Pancreas (tissue), 10 donors: ENCODE measurements around the gene LAMC2. TPM values are rescaled to one million over a fixed set of nuclear protein-coding genes. Genes with fewer than 3 reads are reported as not detected.

Experiments
- ATAC-seq, 4 donors: fragments of 200-7000 bp; cut with Tn5 transposase; one replicate each; pipeline versions ENCODE4 v1.8.0 to v1.9.1; 2020; ENCODE audit warnings: mild to moderate bottlenecking in 4 of 4, moderate library complexity in 4 of 4
- DNase-seq, 6 donors: peaks; one replicate each; pipeline ENCODE4 v3.0.0-alpha.2; 2020
- FAIRE-seq: peaks from 2 replicates; lab custom pipeline; 2012; peaks lifted over from hg19 to GRCh38; lab: Jason Lieb, UNC
- H3K27ac ChIP-seq, 4 donors: fragments of 200-600 bp; sonication (generic); 1 replicate in 3 of 4; 2 replicates in 1 of 4; pipeline versions ENCODE4 v1.5.0 to v1.8.0; 2020
- H3K27me3 ChIP-seq, 4 donors: fragments of 200-600 bp; one replicate each; pipeline ENCODE4 v1.8.0; 2021
- H3K36me3 ChIP-seq, 3 donors: fragments of 200-600 bp; sonication (generic) in 1 of 3; one replicate each; pipeline versions ENCODE4 v1.5.0 to v1.8.0; 2020 to 2021
- H3K4me1 ChIP-seq, 3 donors: fragments of 200-600 bp; one replicate each; pipeline ENCODE4 v1.8.0; 2021
- H3K4me3 ChIP-seq, 4 donors: fragments of 200-600 bp; sonication (generic) in 2 of 4; one replicate each; pipeline versions ENCODE4 v1.5.0 to v1.8.0; 2020 to 2021
- H3K9me3 ChIP-seq, 4 donors: fragments of 200-600 bp; one replicate each; pipeline ENCODE4 v1.8.0; 2021
- WGBS, 2 donors: extraction: QIAGEN DNeasy Blood & Tissue Kit; methylation state at CpG; one replicate each; pipeline ENCODE4 v1.1.7; 2013; 5-methylcytosine and 5-hydroxymethylcytosine counted together
- intact Hi-C, 3 donors: fragments of 100-400 bp; cut with DNase I; formaldehyde crosslinking; loops; one replicate each; pipeline versions ENCODE4 v1.11.1 to v1.14.2; 2022
- polyA plus RNA-seq, 2 donors: library from polyadenylated mRNA; stranded (reverse); fragments of 200-250 nt; gene quantifications; one replicate each; pipeline ENCODE4 v1.2.3, GENCODE V29; 2013
- total RNA-seq, 6 donors: library from RNA; stranded (reverse); fragmentation: NEBNext Ultra II Directional in 4 of 6; extraction: Animal tissue kit (Norgen Biotek cat#: 25700) in 4 of 6; gene quantifications; one replicate each; pipeline versions ENCODE4 v1.2.1 to v1.2.4, GENCODE V29; 2021 to 2023
- TF ChIP-seq, protein P1 (sequence below), 4 donors: fragments of 200-600 bp; sonication (generic) in 3 of 4; IDR thresholded peaks; one replicate each; pipeline versions ENCODE4 v1.5.0 to v1.8.0; 2021; ENCODE audit warnings: antibody characterized with exemption in 4 of 4
- donor health status: healthy with polysubstance abuse.
- donor health status: DM: no; HTN: no; CAD: no; lungs with moderate emphysema.
- donor health status: DM: no; HTN: no; CAD: no.
- donor health status: control.
- donor health status: control.
- donor health status: Bipolar disorder and iron deficiency.
- donor health status: DM: yes; HTN: yes; CAD: no.
- donor health status: DM: no; HTN: no; CAD: no.
- donor health status: DM: no; HTN: no; CAD: no.
- donor health status: DM: yes; HTN: yes; CAD: no.

Gene LAMC2
- total and polyA plus RNA-seq, 8 donors, result 1.3 to 31.2 (median 2.2) TPM

GRCh38 chr1:183226361-183226760 is 40.3 kb downstream of the LAMC2 start:
- Histone ChIP-seq H3K4me1 (no peaks in the 10 kb centered on the region), H3K36me3 (no peaks in the 10 kb centered on the region), H3K27ac (no peak overlapping the region), H3K9me3 (no peaks in the 10 kb centered on the region), H3K4me3 (no peak overlapping the region), H3K27me3 (no peaks in the 10 kb centered on the region)
- WGBS, 2 donors, result 66 to 82% methylated on average over 4 of the region's 4 CpGs
- TF ChIP-seq, protein P1, sequence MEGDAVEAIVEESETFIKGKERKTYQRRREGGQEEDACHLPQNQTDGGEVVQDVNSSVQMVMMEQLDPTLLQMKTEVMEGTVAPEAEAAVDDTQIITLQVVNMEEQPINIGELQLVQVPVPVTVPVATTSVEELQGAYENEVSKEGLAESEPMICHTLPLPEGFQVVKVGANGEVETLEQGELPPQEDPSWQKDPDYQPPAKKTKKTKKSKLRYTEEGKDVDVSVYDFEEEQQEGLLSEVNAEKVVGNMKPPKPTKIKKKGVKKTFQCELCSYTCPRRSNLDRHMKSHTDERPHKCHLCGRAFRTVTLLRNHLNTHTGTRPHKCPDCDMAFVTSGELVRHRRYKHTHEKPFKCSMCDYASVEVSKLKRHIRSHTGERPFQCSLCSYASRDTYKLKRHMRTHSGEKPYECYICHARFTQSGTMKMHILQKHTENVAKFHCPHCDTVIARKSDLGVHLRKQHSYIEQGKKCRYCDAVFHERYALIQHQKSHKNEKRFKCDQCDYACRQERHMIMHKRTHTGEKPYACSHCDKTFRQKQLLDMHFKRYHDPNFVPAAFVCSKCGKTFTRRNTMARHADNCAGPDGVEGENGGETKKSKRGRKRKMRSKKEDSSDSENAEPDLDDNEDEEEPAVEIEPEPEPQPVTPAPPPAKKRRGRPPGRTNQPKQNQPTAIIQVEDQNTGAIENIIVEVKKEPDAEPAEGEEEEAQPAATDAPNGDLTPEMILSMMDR (IDR thresholded peaks at IDR 0.05), result no peak
- DNase-seq (no peak), FAIRE-seq (no peak), ATAC-seq (no peak)
- intact Hi-C loops, result loop anchor here in 2 of 3 donors (10.0 kb wide), 2 partner anchors 262 to 272 kb away; partner anchors contain the start of gene SHCBP1L (in 1 of the 2)

DNA sequence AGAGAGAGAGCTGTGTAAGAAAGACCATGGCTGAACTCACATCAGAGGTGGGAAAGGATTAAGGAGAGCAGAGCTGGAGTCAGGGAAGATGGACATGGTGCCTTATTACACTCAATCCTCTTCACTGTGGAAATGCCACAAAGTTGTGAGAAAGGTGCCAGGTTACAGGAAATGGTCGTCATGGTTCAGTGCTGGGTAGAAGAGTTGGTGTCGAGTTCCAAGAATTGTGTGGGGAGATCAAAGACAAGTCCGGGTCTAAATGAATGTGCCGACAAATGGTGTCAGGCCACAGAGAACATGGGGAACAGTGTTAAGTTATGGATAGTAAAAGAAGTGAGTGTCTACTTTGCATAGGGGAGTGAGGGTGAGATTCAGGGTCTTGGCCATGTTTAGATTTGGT is 40.9 kb downstream of the LAMC2 start:
- Histone ChIP-seq H3K36me3 (no peaks in the 10 kb centered on the region), H3K4me3 (no peak overlapping the region), H3K4me1 (no peaks in the 10 kb centered on the region), H3K9me3 (no peaks in the 10 kb centered on the region), H3K27me3 (no peaks in the 10 kb centered on the region), H3K27ac (no peak overlapping the region)
- DNase-seq, result no peak
- WGBS, 2 donors, result 67 to 75% methylated on average over 4 of the region's 4 CpGs
- no peak for FAIRE-seq
- ATAC-seq, result no peak
- TF ChIP-seq, protein P1 (IDR thresholded peaks at IDR 0.05), result no peak
- intact Hi-C loops, result loop anchor here in 2 of 3 donors (10.0 kb wide), 2 partner anchors 262 to 272 kb away; partner anchors contain the start of gene SHCBP1L (in 1 of the 2)

DNA sequence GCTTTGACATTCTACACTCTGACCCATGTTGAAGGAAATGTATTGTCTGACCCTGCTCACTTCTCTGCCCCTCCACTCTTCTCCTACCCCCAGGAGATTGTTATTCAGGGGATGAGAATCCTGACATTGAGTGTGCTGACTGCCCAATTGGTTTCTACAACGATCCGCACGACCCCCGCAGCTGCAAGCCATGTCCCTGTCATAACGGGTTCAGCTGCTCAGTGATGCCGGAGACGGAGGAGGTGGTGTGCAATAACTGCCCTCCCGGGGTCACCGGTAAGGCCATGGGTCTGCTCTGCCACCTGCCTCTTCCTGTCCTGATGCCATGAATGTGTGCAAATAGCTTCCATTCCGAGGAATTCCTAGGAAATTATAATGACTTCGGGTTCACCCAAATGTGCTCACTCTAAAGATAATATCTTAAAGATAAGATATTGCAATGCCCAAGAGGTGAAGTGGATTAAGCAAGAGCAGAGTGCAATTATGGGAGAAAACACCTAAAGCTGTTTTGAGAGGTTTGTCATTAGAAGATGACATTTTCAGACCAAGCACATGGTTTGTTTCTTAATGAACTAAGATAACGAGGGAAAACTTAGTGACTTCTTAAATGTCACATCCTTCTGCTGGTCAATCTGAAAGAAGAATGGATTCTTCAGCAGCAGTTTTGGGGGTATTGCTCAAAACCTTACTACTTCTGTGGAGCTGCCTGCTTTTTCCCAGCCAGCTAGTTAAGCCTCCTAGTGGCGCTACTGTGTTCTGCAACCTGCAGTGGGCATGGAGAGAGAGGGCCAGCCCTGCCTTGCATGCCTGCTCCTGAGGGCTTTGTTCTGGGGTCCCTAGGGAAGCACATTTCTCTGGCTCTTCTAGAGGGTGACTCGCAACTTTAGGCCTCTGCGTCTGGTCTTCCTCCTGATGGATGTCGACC is 41.6 kb downstream of the LAMC2 start:
- DNase-seq (peak in 2 of 6 donors; percentile 42 to 68), FAIRE-seq (no peak), ATAC-seq (peak in 3 of 4 donors; percentile 70 to 81 (median 77))
- no peaks in the 10 kb centered on the region for H3K4me1 ChIP-seq
- H3K9me3 ChIP-seq, result no peaks in the 10 kb centered on the region
- WGBS, 2 donors, result 63 to 80% methylated on average over 16 of the region's 16 CpGs
- no peak overlapping the region for H3K4me3 ChIP-seq
- no peaks in the 10 kb centered on the region for H3K27me3 ChIP-seq
- intact Hi-C loops, result loop anchor here in 2 of 3 donors (10.0 kb wide), 2 partner anchors 263 to 273 kb away; partner anchors contain the start of gene SHCBP1L (in 1 of the 2)
- TF ChIP-seq, protein P1 (IDR thresholded peaks at IDR 0.05), result peak; percentile 35 to 62 (median 48)
- H3K27ac ChIP-seq, result no peak overlapping the region
- H3K36me3 ChIP-seq, result no peaks in the 10 kb centered on the region

GRCh38 chr1:183228347-183229220 is 42.5 kb downstream of the LAMC2 start:
- intact Hi-C loops, result loop anchor here in 2 of 3 donors (10.0 kb wide), 2 partner anchors 264 to 274 kb away; partner anchors contain the start of gene SHCBP1L (in 1 of the 2)
- ATAC-seq (no peak), FAIRE-seq (no peak), DNase-seq (no peak)
- Histone ChIP-seq H3K9me3 (no peaks in the 10 kb centered on the region), H3K27me3 (no peaks in the 10 kb centered on the region), H3K27ac (no peak overlapping the region), H3K36me3 (no peaks in the 10 kb centered on the region), H3K4me3 (no peak overlapping the region), H3K4me1 (no peaks in the 10 kb centered on the region)
- WGBS, 2 donors, result 84 to 92% methylated on average over 13 of the region's 13 CpGs
- TF ChIP-seq, protein P1 (IDR thresholded peaks at IDR 0.05), result no peak
